Activated T-helper 1 cell treated with Interleukin-2 at 50 U/mL for 16 hours (primary cell): Measurements from ENCODE around the gene HAUS7.

Experiments
- DNase-seq: peaks from one replicate; pipeline ENCODE4 v3.0.0-alpha.2; 2020; ENCODE audit warnings: low read depth

Gene HAUS7

GRCh38 chrX:153456161-153456560, 14.2 kb downstream of the HAUS7 start:
- no peak for DNase-seq

- DNase-seq, result no peak
Measured at GRCh38 chrX:153455571-153455970, 14.8 kb downstream of the HAUS7 start.

- no peak for DNase-seq
Measured at GRCh38 chrX:153454901-153455550, 15.3 kb downstream of the HAUS7 start.

- no peak for DNase-seq
Measured at GRCh38 chrX:153450949-153451277, 19.5 kb downstream of the HAUS7 start.

- no peak for DNase-seq
Measured at GRCh38 chrX:153450114-153450948, 20.0 kb downstream of the HAUS7 start.

- no peak for DNase-seq
Measured at GRCh38 chrX:153449368-153450113, 20.8 kb downstream of the HAUS7 start.

- no peak for DNase-seq
Measured at GRCh38 chrX:153448556-153449367, 21.6 kb downstream of the HAUS7 start.

- DNase-seq, result no peak
Measured at GRCh38 chrX:153447581-153447960, 22.8 kb downstream of the HAUS7 start.

GRCh38 chrX:153446950-153447580, 23.3 kb downstream of the HAUS7 start:
- no peak for DNase-seq

GRCh38 chrX:153446636-153446936, 23.8 kb downstream of the HAUS7 start:
- DNase-seq, result no peak

- no peak for DNase-seq
Measured at GRCh38 chrX:153445856-153446635, 24.3 kb downstream of the HAUS7 start, which contains the start of gene TREX2. TSS of gene TREX2 (minus strand) at chrX:153446056. CDS start at chrX:153445430, 626 bp downstream.

GRCh38 chrX:153445106-153445855, 25.1 kb downstream of the HAUS7 start:
- DNase-seq, result no peak

- DNase-seq, result no peak
Measured at GRCh38 chrX:153444333-153445011, 25.9 kb downstream of the HAUS7 start.

- no peak for DNase-seq
Measured at GRCh38 chrX:153443476-153444332, 26.7 kb downstream of the HAUS7 start.

- DNase-seq, result no peak
Measured at GRCh38 chrX:153442463-153442862, 27.9 kb downstream of the HAUS7 start.

GRCh38 chrX:153441981-153442380, 28.4 kb downstream of the HAUS7 start:
- DNase-seq, result no peak

GRCh38 chrX:153441296-153441695, 29.1 kb downstream of the HAUS7 start:
- DNase-seq, result no peak

GRCh38 chrX:153440556-153441135, 29.7 kb downstream of the HAUS7 start:
- DNase-seq, result no peak
